ENCODE data around the gene SEC14L1.

GRCh38 chr17:77210946-77211541 lies 70.3 kb downstream of the SEC14L1 start:
- TF ChIP-seq REST (IDR thresholded peaks at IDR 0.05; ENCODE audit: low read depth) (no peak), ZBTB7A (IDR thresholded peaks at IDR 0.05; ENCODE audit: low read depth) (no peak), CEBPB (IDR thresholded peaks at IDR 0.05) (no peak), TEAD4 (IDR thresholded peaks at IDR 0.05) (no peak), EGR1 (IDR thresholded peaks at IDR 0.05) (no peak), FOXM1 (IDR thresholded peaks at IDR 0.05; ENCODE audit: borderline replicate concordance, low read depth) (no peak), EP300 (IDR thresholded peaks at IDR 0.05; ENCODE audit: borderline replicate concordance) (no peak), TCF12 (IDR thresholded peaks at IDR 0.05; ENCODE audit: low read depth) (no peak), YY1 (IDR thresholded peaks at IDR 0.05; ENCODE audit: low read depth) (no peak), CREB1 (IDR thresholded peaks at IDR 0.05; ENCODE audit: low read depth) (no peak)

Data from Ishikawa (cell line).